Uterus (tissue), 2 donors: Measurements from ENCODE around the gene PLXNA4.

Source experiments
- CTCF ChIP-seq, 4 experiments: fragments of 200-600 bp in 2 of 4; fragments of 450-650 bp in 2 of 4; sonication (generic) in 2 of 4; IDR thresholded peaks; one replicate each; pipeline ENCODE4 v1.5.1; 2016 to 2019; ENCODE audit warnings: antibody characterized with exemption in 4 of 4, mild to moderate bottlenecking in 2 of 4, moderate library complexity in 1 of 4
- POLR2A ChIP-seq, 2 donors: fragments of 450-650 bp; IDR thresholded peaks; one replicate each; pipeline ENCODE4 v1.6.1; 2016; ENCODE audit warnings: antibody characterized with exemption in 2 of 2, mild to moderate bottlenecking in 1 of 2, moderate library complexity in 1 of 2

- no peak for TF ChIP-seq CTCF (IDR thresholded peaks at IDR 0.05)
- TF ChIP-seq POLR2A (IDR thresholded peaks at IDR 0.05), result no peak
These were observed 5.2 kb upstream of the PLXNA4 start for GRCh38 chr7:132581431-132581830.
